GM19395 (cell line): ENCODE measurements around the gene CCNI2.

Experiments used
- ATAC-seq: cut with Tn5 transposase; IDR thresholded peaks from one replicate; pipeline ENCODE4 v1.9.1; 2021; ENCODE audit warnings: mild to moderate bottlenecking, moderate library complexity; ENCODE audit not compliant: unreplicated experiment

Gene CCNI2

DNA sequence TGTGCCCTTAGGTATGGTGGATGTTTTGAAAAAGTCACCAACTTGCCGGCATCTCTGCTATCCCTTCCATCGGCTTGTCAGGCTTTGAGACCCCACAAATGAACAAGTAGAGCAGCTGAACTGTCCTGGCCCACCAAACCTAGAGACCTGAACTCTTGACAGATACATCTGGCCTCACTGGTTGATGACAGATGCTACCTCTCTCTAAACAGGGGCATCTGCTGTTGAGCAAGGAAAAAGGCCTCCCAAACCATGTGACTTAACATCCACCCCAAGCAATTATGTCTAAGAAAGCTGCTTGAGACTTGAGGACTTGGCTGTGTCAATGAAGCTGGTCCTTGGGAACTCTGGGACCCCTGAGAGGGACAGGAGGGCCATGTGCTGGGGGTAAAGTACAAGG lies 2.3 kb downstream of the CCNI2 start:
- no peak for ATAC-seq

DNA sequence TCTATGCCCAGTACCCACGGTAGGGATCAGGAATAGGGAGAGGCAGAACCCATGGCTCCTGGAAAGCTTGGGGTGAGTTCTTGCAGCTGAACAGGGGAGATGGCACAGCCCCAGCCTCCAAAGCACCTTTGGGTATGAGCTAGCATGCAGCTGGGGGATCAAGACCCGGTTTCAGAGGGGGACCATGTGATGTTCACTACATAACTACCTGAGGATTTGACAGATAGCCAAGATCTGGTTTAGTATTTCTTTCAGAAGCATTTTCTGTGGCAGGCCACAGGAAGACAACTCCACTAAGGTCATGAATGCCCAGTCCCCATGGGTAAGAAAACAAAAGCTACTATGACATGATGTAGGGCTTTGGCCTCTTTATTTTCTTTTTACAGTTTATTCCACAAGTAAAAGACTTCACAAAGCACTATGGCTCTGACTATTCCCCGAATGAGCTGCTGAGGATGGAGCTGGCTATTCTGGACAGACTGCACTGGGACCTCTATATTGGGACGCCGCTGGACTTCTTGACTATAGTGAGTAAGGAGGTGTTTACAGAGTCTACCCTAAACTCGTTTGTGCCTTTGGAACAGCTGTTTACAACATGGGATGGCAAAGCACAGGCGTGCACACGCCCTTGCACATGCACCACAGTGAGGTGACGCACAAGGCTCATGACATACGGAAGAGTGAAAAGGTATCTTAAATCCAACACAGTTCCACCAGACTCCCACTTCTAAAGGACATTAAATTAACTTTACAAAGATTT lies 3.4 kb downstream of the CCNI2 start:
- ATAC-seq: peak; percentile 45

DNA sequence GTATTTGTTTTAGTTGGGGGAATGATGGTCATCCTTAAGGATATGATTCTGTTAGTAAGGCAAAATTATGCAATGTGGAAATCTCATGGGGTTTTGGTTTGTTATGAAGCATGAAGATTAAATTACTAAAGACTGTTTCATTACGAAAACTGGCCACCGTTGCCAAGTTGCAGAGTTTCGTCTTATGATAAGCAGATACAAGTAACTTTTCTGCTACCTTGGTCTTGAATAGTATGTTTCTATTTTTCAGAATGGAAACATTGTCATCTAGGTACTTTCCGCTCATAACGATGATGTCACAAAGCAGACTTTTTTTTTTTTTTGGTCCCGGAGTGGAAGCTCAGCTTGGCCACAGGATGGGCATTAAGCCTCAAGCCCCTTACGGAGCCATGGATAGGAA lies 4.2 kb downstream of the CCNI2 start:
- ATAC-seq: peak; percentile 50

DNA sequence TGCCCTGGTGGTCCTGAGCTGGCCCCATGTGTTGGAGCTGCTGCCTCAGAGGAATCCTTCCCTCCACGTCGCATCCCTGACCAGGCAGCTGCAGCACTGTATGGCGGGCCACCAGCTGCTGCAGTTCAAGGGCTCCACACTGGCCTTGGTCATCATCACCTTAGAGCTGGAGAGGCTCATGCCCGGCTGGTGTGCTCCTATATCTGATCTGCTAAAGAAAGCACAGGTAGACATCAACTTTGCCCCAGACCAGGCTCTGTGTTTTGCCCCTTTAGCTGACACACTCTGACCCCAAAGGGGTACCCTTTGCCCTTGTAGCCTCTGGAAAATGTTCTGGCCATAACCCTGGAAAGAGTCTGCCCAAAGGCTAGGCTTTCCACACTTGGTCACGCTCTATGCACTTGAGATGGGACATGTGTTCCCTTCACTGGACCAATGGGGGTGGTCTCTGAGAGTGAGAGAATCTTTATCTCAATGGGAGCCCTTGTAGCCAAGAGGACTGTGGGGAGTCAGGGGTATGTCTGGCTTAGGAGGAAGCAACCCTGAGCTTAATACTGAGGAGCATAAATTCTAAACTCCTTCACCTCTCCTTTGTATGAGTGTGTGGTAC lies 4.8 kb downstream of the CCNI2 start:
- no peak for ATAC-seq

DNA sequence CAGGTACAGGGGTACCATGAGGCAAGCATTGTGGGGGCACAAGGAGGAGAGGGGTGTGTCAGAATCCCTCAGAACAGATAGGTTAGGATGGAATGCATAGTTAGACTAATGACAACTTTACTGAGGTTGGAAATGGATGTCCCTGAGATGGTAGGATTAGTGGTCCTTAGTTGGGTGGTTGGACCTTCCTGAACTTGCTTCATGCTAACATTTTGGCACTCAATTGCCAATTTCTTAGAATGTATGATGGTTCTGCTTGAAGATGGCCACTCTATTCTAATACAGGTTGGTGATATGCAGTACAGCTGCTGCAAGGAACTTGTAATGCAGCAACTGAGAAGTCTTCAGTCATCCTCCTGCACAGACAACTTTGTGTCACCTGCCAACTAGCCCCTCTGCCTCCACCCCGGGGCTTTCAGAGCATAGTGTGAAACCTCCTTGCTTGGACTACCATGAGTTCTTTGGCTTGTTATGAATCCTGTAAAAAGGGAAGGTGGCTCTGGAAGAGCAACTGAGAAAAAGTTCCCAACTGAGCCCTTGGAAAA lies 5.4 kb downstream of the CCNI2 start:
- ATAC-seq: no peak

DNA sequence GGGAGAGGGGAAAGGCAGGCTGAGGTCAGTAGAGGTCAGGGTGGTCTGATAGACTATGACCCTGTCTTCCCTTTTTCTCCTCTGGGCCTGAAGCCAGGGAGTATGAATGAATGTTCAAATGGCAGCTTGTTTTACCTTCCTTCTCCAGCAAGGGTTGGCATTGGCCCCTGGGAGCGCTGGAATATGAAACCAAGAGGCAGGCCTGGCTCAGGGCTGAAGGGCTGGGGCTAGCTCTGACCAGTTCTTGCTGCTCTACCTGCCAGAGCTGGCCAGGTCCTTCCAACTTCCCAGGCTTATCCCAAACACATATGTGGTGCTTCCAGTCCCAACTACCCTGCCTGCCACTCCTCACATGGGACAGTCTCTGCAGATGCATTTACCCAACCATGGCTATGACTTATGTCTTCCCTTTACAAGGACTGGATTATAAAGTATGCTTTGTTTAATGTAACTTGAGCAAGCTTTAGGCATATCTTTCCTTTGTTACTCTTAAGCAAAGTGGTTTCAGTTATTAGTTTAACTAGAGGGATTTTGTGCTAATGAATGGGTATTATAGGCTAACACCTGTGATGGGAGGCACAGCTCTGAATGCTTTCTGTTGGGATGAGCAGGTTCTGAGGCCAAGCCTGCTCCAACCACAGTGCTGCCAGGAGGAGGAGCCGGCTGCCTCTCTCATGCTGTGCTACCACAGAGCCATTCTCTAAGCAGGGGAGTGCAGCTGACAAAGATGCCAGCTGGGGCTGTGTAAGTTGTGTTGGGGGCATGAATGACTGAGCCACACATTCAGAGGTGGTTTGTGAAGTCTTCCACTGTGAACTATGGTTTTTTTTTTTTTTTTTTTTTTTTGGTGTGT lies 6.1 kb downstream of the CCNI2 start:
- no peak for ATAC-seq

DNA sequence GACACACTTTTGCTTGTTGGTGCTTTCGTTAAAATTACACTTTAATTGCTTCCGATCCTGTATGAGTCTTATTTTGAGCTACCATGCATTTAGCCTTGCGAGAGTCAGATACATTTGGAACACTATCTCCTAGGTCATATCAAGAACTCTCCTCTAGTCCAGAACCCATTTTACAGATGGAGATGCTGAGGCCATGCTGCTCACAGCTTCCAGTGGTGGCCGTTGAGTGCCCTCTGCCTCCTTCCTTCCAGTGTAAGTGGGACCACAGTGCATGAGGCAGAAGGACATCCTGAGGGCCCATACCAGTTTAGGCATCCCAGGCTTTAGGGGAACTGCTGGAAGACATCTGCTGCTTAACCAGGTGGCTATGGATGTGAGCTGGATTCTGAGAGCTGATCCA lies 6.9 kb downstream of the CCNI2 start:
- ATAC-seq: no peak

DNA sequence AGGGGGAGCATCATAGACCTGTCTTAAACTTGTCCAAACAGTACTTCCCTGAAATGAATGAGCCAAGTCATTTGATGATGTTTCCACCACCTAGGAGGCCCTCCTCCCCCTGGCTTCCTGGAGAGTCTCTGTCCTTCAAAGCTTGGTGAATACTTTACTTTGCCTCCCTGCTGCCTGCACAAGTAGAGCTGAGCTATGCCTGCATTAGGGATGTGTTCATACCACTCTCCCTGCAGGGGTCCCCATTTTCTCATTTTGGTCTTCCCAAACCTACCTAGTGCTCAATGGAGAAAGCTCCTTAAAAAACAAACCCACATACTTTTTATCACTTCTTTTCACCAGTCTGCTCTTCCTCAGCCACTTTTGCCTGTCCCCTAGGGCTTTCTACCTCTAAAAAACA lies 7.7 kb downstream of the CCNI2 start:
- ATAC-seq: no peak

DNA sequence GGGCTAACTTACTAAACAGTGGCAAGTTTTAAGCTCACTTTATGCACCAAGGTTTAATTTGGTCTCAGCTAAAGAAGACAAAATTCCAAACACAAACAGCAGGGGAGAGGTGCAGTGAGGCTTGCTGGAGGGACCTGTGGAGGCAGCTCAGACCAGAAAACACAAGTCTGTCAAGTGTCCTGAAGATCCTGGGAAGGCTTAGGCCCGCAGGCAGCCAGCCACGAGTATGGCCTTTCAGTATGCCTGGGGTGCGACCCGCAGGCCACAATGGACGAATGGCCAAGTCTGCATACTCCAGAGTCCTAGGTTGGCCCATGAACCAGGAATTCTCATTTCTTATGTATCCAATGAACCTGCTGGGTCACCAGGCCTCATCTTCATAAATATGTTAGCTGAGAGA lies 9.3 kb downstream of the CCNI2 start:
- no peak for ATAC-seq

DNA sequence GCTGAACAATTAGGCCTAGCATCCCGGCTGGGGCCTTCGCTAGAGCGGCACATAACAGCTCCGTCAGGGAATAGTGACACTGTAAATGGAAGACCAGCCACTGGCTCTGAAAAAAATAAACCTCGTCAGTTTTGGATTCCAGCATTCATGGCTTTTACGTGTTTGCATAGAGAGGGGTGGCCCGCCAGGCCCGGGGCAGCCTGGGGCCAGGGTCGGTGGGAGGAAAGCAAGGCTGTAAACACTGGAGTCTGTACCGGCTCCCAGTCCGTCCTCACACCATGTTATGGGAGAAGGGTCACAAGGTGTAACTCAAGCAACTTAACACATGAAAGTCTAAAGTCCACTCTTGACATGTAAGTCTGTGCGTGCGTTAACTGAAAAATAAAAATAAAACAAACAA lies 11.2 kb downstream of the CCNI2 start:
- ATAC-seq: no peak

DNA sequence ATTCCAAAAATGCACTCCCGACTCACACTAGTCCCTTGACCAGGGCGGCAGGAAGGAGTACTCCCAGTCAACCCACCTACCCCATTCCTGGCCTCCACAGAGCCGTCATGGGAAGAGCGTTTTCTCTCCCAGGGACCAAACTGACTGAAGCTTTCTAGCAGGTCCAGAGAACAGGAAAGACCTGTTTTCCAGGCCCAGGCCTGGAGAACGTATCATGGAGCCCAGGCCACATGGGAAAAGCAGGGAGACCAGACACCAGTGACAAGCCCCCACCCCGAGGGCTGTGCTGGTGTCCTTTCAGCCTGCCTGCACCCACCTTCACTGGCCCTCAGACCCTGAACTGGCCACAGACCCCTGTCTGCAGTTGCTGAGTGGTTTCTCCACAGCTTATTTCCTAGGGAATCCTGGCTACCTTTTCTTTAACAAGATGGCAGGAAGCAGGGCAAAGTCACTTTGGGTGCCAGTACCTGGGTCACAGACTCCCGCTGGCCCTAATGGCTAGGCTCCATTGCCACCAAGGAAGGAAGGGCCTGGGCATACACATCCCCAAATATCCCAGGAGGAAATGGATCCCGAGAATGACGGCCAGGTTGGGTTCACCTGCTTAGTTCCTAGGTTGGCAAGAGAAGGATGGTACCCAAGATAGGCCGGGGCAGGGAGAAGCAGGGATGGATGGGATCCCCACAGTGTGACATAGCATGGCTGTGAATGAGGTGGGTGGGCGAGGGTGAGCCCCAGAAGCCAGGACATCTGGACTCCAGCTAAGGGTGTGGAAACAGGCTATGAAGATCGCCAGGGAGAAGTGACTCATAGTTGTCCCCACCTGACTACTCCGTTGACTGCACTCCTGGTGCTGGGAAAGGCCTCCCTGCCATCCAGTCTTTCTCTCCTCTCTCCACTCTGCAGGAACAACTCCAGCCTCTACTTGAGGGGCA lies 12.2 kb downstream of the CCNI2 start:
- ATAC-seq: no peak

DNA sequence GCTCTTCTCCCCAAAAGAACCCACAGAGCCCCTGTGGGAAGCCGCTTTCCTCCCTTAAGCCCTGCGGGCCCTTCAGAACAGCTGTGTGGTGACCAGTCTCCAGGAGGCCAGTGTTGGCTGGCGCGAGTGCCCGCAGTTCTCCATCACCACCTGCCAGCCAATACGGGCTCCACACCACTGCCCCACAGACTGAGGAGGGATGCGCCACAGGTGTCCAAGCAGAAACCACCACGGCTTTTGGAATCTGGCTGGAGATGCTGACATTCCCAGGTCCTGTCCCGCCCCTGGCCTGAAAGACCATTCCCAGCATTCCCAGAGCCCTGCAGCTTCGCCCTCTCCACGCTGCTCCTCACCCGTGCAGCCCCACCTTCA lies 12.8 kb downstream of the CCNI2 start:
- no peak for ATAC-seq

DNA sequence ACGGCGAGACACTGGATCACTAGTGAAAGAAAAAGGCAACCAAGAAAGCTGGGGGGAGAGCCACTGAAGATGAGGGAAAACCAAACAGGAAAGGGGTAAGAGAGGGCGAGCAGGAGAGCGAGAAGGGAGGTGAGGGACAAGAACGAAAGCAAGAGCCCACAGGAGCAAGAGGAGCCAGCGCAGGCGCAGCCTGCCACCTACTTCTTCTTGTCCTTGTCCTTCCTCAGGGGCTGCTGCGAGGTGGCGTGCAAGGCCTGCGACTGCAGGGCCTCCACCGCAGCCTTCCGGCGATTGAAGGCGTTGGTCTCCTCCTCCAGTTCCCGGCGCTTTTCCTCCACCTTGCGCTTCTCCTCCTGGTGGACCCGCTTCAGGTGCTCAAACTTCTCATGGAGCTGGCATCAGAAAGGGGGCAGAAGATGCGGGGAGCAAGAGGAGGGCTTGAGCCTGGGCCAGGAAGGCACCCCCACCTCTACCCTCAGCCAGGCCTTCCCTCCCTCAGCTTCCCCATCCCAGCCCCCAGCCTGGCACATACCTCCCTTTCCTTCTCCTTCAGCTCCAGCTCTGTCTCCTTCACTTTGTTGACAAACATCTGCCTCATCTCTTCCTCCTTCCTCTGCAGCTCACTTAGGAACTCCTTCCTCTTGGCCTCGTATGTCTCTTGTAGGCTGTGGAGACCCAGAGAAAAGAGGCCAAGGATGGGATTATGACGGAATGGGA lies 13.5 kb downstream of the CCNI2 start:
- no peak for ATAC-seq

DNA sequence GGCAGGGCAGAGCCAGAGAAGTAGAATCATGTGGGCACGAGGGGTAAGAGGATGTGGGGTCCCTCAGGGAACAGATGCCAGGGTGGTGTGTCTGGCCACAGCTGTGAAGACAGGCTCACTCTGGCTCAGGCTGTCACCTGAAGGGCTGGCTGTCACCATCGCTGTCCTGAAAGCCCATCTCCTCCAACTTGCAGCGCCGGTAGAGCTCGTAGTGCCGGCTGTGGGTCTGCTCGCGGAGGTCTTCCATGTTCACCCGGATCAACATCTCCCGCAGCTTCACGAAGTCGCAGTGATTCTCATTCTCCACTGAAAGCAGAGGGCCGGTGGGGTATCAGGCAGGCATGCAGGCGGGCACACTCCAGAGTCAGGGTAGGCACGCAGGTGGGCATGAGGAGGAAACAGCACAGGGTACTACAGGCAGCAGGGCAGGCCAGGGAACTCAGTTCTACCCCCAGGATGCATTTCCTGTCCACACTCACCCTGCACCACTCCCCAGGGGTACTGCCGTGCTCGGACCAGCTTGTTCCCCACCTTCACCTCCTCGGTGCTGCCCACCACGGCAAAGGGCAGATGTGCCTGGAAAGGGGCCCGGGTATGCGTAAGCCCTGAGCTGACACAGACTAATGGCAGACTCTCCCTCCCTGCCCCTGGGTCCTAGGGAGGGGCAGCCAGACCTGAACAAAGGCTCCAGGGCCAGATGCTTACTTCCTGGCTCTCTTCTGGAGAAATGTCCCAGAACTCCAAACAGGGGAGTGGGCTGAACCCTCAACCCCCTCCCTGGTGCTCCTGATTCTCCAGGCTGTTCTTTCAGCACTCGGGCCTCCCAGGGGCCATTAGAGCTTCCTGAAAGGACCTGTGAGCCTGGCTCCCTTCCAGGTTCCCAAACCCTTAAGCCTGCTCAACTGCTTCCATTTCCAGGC lies 14.4 kb downstream of the CCNI2 start:
- ATAC-seq: no peak

DNA sequence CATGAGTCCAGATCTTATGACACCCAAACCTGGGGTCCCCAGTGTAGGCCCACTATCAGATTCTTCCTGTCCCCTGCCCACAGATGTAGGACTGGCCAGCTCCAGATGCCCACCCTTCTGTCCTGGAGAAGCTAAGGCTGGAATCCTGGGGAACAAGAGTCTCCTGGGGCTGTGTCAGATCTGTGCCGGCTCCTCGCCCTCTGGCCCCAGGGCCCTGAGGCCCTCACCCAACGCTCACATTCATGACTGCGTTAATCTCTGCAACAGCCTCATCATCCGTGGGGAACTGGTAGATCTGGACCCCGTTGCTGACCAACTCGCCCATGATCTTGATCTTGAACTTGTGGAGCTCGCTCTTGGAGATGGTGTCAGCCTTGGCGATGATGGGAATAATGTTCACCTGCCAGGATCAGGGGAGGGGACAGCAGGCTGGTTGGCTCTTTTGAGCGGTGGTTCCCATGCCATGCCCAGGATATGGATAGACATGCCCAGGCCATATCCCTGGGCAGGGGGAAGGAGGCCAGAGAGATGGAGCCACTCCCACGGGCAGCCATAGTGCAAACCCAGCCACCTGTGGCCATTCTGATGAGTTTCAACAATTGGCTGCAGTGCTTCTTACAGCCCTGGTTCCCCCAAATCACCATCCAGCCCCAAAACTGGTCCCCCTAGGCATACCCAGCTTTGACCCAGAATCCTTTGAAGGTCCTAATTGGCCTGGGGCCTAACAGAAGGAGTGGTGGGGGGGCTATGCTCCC lies 15.2 kb downstream of the CCNI2 start:
- no peak for ATAC-seq

DNA sequence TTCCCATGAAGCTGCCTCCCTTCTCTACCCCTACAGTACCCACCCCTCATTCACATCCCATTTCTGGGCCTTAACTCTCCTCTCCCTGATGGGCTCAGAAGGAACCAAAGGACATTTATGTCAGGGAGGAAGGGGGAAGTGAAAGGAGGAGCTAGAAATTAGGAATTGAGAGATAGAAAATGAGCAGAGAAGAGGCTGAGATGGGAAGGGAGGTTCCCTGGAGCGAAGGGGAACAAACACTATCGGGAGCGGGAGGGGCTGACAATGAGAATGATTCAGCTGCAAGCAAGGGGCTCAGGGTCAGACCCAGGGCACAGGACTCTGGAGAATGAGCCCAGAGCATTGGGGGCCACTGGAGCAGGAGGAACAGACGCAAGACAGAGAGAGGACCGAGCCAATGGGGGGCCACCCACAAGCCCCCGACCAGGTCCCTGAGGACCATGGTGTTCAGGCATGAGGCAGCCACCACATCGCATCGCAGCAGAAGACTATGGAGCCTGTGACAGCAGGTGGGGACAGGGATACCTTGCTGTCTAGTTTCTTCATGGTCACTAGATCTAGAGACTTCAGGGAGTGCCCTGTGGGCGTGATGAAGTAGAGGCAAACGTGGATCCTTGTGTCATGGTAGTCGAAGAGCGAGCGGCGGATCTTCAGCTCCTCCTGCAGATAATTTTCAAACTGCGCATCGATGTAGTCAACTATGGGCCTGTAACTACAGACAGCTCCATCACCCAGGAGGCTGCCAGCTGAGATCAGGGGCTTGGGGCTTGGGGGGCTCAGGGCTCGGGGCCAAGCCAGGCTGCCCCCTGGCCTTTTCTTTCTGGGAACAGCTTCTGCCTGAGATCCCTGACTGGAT lies 16.2 kb downstream of the CCNI2 start:
- no peak for ATAC-seq

DNA sequence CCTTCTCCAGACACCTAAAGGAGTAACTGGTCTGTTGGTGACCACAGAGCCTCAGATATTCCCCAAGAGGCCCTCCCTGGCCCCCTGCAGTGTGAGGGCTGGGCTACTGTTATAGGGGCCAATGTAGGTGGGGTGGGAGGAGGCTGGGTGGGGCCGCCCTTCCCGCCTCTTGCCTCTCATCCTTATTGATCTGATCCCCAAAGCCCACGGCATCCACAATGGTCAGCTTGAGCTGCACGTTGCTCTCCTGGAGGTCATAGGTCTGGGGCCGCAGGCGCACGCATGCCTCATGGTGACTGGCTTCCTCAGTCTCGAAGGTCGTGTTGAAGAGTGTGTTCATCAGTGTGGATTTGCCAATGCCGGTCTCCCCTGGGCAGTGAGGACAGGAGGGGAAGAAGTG lies 16.8 kb downstream of the CCNI2 start:
- no peak for ATAC-seq
